ENCODE results near the gene FMN2. TPM values are rescaled to one million over a fixed set of nuclear protein-coding genes. Genes with fewer than 3 reads are reported as not detected.
A peak's percentile ranks its signal among the peaks of the same experiment; 100 is the strongest.

FMN2 gene
- total RNA-seq, 1 experiment from 2014 or later = not detected

DNA sequence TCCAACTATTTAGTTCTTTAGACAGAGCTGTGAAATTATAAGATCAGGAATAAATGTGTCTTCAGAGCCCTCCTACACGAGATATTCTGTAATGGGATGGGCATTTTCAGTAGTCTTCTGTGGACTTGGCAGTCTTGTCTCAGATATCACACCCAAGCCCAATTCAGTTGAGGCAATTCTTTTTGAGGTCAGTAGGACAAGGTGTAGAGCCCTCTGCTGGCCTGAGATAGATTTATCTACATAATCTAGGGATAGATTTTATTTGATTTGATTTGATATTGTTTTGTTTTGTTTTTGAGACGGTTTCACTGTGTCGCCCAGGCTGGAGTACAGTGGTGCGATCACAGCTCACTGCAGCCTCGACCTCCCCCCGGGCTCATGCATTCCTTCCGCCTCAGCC is 77.5 kb downstream of the FMN2 start:
- POLR2A ChIA-PET (ENCODE audit: unreplicated experiment) = no interaction called here
- intact Hi-C loops (cut with micrococcal nuclease; ENCODE audit: unreplicated experiment) = no loop called here
- Histone ChIP-seq H3K4me3 (no peak overlapping the region), H3K36me3 (ENCODE audit: low read depth) (no peaks in the 10 kb centered on the region), H3K27me3 (ENCODE audit: insufficient read depth, low read depth) (peaks cover 9% of the 10 kb centered on the region; the same call in 1 of the 2 replicates), H3K27ac (no peak overlapping the region), H2AFZ (no peak overlapping the region), H3K9me3 (ENCODE audit: insufficient read depth, low read depth) (no peaks in the 10 kb centered on the region), H3K4me2 (no peak overlapping the region), H4K20me1 (ENCODE audit: insufficient read depth) (no peaks in the 10 kb centered on the region), H3K4me1 (replicated peaks; ENCODE audit: insufficient read depth) (no peaks in the 10 kb centered on the region), H3K9me2 (ENCODE audit: insufficient read depth) (no peaks in the 10 kb centered on the region), H3K79me2 (ENCODE audit: low read depth) (no peaks in the 10 kb centered on the region), H3F3A (ENCODE audit: insufficient read depth, low read depth) (no peaks in the 10 kb centered on the region)
- BruUV-seq (replicated peaks) = no TSS peak
- CTCF ChIA-PET = no interaction called here
- no peak for DNase-seq
- no peak for TF ChIP-seq EZH2 (IDR thresholded peaks at IDR 0.05; ENCODE audit: low read depth)
- TF ChIP-seq, protein P1, sequence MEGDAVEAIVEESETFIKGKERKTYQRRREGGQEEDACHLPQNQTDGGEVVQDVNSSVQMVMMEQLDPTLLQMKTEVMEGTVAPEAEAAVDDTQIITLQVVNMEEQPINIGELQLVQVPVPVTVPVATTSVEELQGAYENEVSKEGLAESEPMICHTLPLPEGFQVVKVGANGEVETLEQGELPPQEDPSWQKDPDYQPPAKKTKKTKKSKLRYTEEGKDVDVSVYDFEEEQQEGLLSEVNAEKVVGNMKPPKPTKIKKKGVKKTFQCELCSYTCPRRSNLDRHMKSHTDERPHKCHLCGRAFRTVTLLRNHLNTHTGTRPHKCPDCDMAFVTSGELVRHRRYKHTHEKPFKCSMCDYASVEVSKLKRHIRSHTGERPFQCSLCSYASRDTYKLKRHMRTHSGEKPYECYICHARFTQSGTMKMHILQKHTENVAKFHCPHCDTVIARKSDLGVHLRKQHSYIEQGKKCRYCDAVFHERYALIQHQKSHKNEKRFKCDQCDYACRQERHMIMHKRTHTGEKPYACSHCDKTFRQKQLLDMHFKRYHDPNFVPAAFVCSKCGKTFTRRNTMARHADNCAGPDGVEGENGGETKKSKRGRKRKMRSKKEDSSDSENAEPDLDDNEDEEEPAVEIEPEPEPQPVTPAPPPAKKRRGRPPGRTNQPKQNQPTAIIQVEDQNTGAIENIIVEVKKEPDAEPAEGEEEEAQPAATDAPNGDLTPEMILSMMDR (conservative IDR thresholded peaks at IDR 0.05) = peak; percentile 50; the same call in 1 of the 2 replicates

- H3K36me3 ChIP-seq (ENCODE audit: low read depth) = no peaks in the 10 kb centered on the region
- TF ChIP-seq, protein P1 (conservative IDR thresholded peaks at IDR 0.05) = no peak
- TF ChIP-seq EZH2 (IDR thresholded peaks at IDR 0.05; ENCODE audit: low read depth) = no peak
- intact Hi-C loops (cut with micrococcal nuclease; ENCODE audit: unreplicated experiment) = no loop called here
- no peaks in the 10 kb centered on the region for H3F3A ChIP-seq (ENCODE audit: insufficient read depth, low read depth)
- no peaks in the 10 kb centered on the region for H3K9me3 ChIP-seq (ENCODE audit: insufficient read depth, low read depth)
- H3K4me3 ChIP-seq = no peak overlapping the region
- H3K4me1 ChIP-seq (replicated peaks; ENCODE audit: insufficient read depth) = no peaks in the 10 kb centered on the region
- H4K20me1 ChIP-seq (ENCODE audit: insufficient read depth) = no peaks in the 10 kb centered on the region
- no peak overlapping the region for H2AFZ ChIP-seq
- H3K9me2 ChIP-seq (ENCODE audit: insufficient read depth) = no peaks in the 10 kb centered on the region
- no peaks in the 10 kb centered on the region for H3K79me2 ChIP-seq (ENCODE audit: low read depth)
- peaks cover 9% of the 10 kb centered on the region; the same call in 1 of the 2 replicates for H3K27me3 ChIP-seq (ENCODE audit: insufficient read depth, low read depth)
- H3K27ac ChIP-seq = no peak overlapping the region
- ChIA-PET CTCF (no interaction called here), POLR2A (ENCODE audit: unreplicated experiment) (no interaction called here)
- no TSS peak for BruUV-seq (replicated peaks)
- H3K4me2 ChIP-seq = no peak overlapping the region
- DNase-seq = no peak
Measured at GRCh38 chr1:240170266-240170665, 78.6 kb downstream of the FMN2 start.

DNA sequence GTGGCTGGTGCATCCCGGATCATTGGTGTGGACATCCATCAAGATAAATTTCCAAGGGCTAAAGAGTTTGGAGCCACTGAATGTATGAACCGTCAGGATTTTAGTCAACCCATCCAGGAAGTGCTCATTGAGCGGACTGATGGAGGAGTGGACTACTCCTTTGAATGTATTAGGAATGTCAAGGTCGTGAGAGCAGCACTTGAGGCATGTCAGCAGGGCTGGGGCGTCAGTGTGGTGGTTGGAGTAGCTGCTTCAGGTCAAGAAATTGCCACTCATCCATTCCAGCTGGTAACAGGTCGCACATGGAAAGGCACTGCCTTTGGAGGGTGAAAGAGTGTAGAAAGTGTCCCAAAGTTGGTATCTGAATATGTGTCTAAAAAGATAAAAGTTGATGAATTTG is 79.1 kb downstream of the FMN2 start:
- Histone ChIP-seq H3K79me2 (ENCODE audit: low read depth) (no peaks in the 10 kb centered on the region), H3K9me2 (ENCODE audit: insufficient read depth) (no peaks in the 10 kb centered on the region), H4K20me1 (ENCODE audit: insufficient read depth) (no peaks in the 10 kb centered on the region), H3K27ac (no peak overlapping the region), H3K4me3 (no peak overlapping the region), H3K9me3 (ENCODE audit: insufficient read depth, low read depth) (no peaks in the 10 kb centered on the region), H3K4me1 (replicated peaks; ENCODE audit: insufficient read depth) (no peaks in the 10 kb centered on the region), H3F3A (ENCODE audit: insufficient read depth, low read depth) (no peaks in the 10 kb centered on the region), H2AFZ (no peak overlapping the region), H3K27me3 (ENCODE audit: insufficient read depth, low read depth) (peaks cover 9% of the 10 kb centered on the region; the same call in 1 of the 2 replicates), H3K4me2 (no peak overlapping the region), H3K36me3 (ENCODE audit: low read depth) (no peaks in the 10 kb centered on the region)
- intact Hi-C loops (cut with micrococcal nuclease; ENCODE audit: unreplicated experiment) = no loop called here
- ChIA-PET CTCF (no interaction called here), POLR2A (ENCODE audit: unreplicated experiment) (no interaction called here)
- BruUV-seq (replicated peaks) = no TSS peak
- TF ChIP-seq, protein P1 (conservative IDR thresholded peaks at IDR 0.05) = no peak
- TF ChIP-seq EZH2 (IDR thresholded peaks at IDR 0.05; ENCODE audit: low read depth) = no peak
- no peak for DNase-seq
